ENCODE measurements around the gene KCTD13. TPM values are rescaled to one million over a fixed set of nuclear protein-coding genes. Genes with fewer than 3 reads are reported as not detected.

Gene KCTD13
- total RNA-seq, 3 donors from 2014 or later, result 22.2 to 25.8 (median 22.9) TPM

DNA sequence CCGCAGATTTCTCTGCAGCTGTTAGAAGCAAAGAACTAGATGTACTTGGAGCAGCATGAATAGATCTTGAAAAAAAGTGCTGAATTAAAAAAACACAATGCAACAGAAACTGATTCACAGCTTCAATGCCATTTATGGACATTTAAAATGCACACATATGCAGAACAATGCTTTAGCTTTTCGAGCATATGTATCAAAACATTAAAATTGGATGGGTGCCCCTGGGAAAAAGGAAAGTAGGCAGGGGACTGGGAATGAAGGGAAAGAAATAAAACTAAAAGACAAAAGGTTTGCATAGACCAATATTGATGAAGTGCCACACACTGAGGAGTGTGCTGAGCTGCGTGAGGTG lies 5.0 kb downstream of the KCTD13 start:
- DNase-seq (no peak), ATAC-seq (no peak)
- TF ChIP-seq CTCF (IDR thresholded peaks at IDR 0.05), result no peak
- no peak overlapping the region for H3K4me3 ChIP-seq
- H3K4me1 ChIP-seq (ENCODE audit: low read depth), result peaks cover 11% of the 10 kb centered on the region
- H3K9me3 ChIP-seq, result no peaks in the 10 kb centered on the region
- H3K36me3 ChIP-seq (ENCODE audit: low read depth), result no peaks in the 10 kb centered on the region
- intact Hi-C loops (cut with DNase I, micrococcal nuclease), result no loop called here

GRCh38 chr16:29920288-29921033 lies 5.6 kb downstream of the KCTD13 start:
- Histone ChIP-seq H3K9me3 (no peaks in the 10 kb centered on the region), H3K36me3 (ENCODE audit: low read depth) (no peaks in the 10 kb centered on the region)
- intact Hi-C loops (cut with DNase I, micrococcal nuclease), result no loop called here

DNA sequence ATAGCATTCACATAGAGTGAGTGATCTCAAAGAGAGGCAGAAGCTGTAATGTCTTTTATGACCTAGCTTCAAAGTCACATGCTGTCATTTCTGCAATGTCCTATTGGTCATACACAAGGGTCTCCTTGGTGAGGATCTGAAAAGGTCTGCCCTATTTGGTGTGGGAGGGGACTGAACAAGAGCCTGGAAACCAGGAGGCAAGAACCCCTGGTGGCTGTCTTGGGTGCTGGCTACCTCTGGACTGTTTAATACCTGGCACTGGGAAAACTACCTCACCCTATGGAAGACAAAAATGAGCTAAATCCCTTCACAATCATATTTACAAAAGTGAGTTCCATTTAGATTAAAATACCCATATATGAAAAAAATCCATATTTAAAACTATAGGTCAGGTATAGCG lies 9.0 kb downstream of the KCTD13 start:
- Histone ChIP-seq H3K4me3 (no peak overlapping the region), H3K9me3 (no peaks in the 10 kb centered on the region), H3K4me1 (ENCODE audit: low read depth) (no peaks in the 10 kb centered on the region), H3K36me3 (ENCODE audit: low read depth) (no peaks in the 10 kb centered on the region)
- intact Hi-C loops (cut with DNase I, micrococcal nuclease), result no loop called here
- no peak for TF ChIP-seq CTCF (IDR thresholded peaks at IDR 0.05)
- DNase-seq, result no peak
- no peak for ATAC-seq

More at GRCh38 chr16:29920288-29921033, 5.6 kb downstream of the KCTD13 start:
- Histone ChIP-seq H3K4me3 (no peak overlapping the region), H3K4me1 (ENCODE audit: low read depth) (peaks cover 11% of the 10 kb centered on the region)
- no peak for DNase-seq
- no peak for ATAC-seq
- TF ChIP-seq CTCF (IDR thresholded peaks at IDR 0.05), result no peak

- intact Hi-C loops (cut with DNase I, micrococcal nuclease), result no loop called here
- Histone ChIP-seq H3K9me3 (no peaks in the 10 kb centered on the region), H3K4me3 (no peak overlapping the region), H3K36me3 (ENCODE audit: low read depth) (no peaks in the 10 kb centered on the region), H3K4me1 (ENCODE audit: low read depth) (no peaks in the 10 kb centered on the region)
- no peak for TF ChIP-seq CTCF (IDR thresholded peaks at IDR 0.05)
- ATAC-seq (no peak), DNase-seq (no peak)
Observed at GRCh38 chr16:29915590-29916247, 10.3 kb downstream of the KCTD13 start.

GRCh38 chr16:29913514-29913913 lies 12.5 kb downstream of the KCTD13 start:
- ATAC-seq, result no peak
- Histone ChIP-seq H3K4me1 (ENCODE audit: low read depth) (no peaks in the 10 kb centered on the region), H3K36me3 (ENCODE audit: low read depth) (no peaks in the 10 kb centered on the region), H3K4me3 (no peak overlapping the region), H3K9me3 (no peaks in the 10 kb centered on the region)
- DNase-seq, result no peak
- TF ChIP-seq CTCF (IDR thresholded peaks at IDR 0.05), result no peak
- intact Hi-C loops (cut with DNase I, micrococcal nuclease), result no loop called here

Data from mucosa of descending colon (tissue), 3 donors.